BJ (cell line): ENCODE measurements around the gene IGFL2. TPM values are rescaled to one million over a fixed set of nuclear protein-coding genes. Genes with fewer than 3 reads are reported as not detected.
"Not testable (repeated sequence)": the region's sequence is repeated elsewhere in the genome, so short reads cannot be mapped to it uniquely, and the experiment has no call there.

Experiments used
- CTCF ChIA-PET: fragments of 350-600 bp; formaldehyde crosslinking; extraction: SDS; loops from one replicate; lab custom pipeline; 2021; ENCODE audit warnings: antibody characterized with exemption, inconsistent platforms; lab: Yijun Ruan, JAX
- POLR2A ChIA-PET: fragments of 300-600 bp; sonication (Branson Sonifier 250); formaldehyde crosslinking; extraction: SDS; loops from one replicate; lab custom pipeline; 2021; ENCODE audit warnings: antibody characterized with exemption; lab: Charles Lee
- DNase-seq: peaks from one replicate; pipeline ENCODE4 v3.0.0-alpha.2; 2011; ENCODE audit warnings: low read depth
- H3K27me3 ChIP-seq: 2 replicates; pipeline ENCODE4 v1.6.0; 2011; ENCODE audit warnings: low read length; ENCODE audit not compliant: control insufficient read depth, insufficient read depth
- H3K36me3 ChIP-seq: 2 replicates; pipeline ENCODE4 v1.5.1; 2011; ENCODE audit warnings: low read length; ENCODE audit not compliant: control insufficient read depth, insufficient read depth
- H3K4me3 ChIP-seq: 2 replicates; pipeline ENCODE4 v1.5.1; 2011; ENCODE audit warnings: low read depth, mild to moderate bottlenecking, control low read depth, low read length
- CTCF ChIP-seq: IDR thresholded peaks from 2 replicates; pipeline ENCODE4 v1.5.1; 2011; ENCODE audit warnings: low read depth, mild to moderate bottlenecking, control low read depth, inconsistent platforms, low read length, moderate library complexity; ENCODE audit not compliant: insufficient read depth
- polyA plus RNA-seq: library from polyadenylated mRNA; depleted of rRNA; stranded (reverse); fragments of >200 nt; gene quantifications from 2 replicates; pipeline ENCODE4 v1.2.3, GENCODE V29; 2011

The IGFL2 gene
- polyA plus RNA-seq, 1 experiment, result not detected

GRCh38 chr19:46193678-46194077 lies 45.6 kb downstream of the IGFL2 start:
- ChIA-PET POLR2A (no interaction called here), CTCF (interaction anchor here (1.1 to 4.3 kb wide), 5 partner anchors 71 to 165 kb away, joined by 4 to 22 read pairs (median 6); no protein-coding TSS in a partner anchor)
- H3K36me3 ChIP-seq, result no peaks in the 10 kb centered on the region
- H3K27me3 ChIP-seq, result peaks cover 33% of the 10 kb centered on the region
- no peak overlapping the region for H3K4me3 ChIP-seq
- no peak for DNase-seq
- no peak for TF ChIP-seq CTCF

GRCh38 chr19:46195104-46195503 lies 47.1 kb downstream of the IGFL2 start:
- DNase-seq, result no peak
- ChIA-PET POLR2A (no interaction called here), CTCF (interaction anchor here (1.7 to 4.3 kb wide), 2 partner anchors 117 to 167 kb away, joined by 7 to 22 read pairs; no protein-coding TSS in a partner anchor)
- Histone ChIP-seq H3K36me3 (no peaks in the 10 kb centered on the region), H3K27me3 (peaks cover 38% of the 10 kb centered on the region), H3K4me3 (no peak overlapping the region)
- no peak for TF ChIP-seq CTCF

- CTCF ChIA-PET, DNase-seq, H3K4me3 ChIP-seq, H3K36me3 ChIP-seq, POLR2A ChIA-PET: not testable (repeated sequence)
- peaks cover 33% of the 10 kb centered on the region for H3K27me3 ChIP-seq
Observed at GRCh38 chr19:46195919-46196318, 47.9 kb downstream of the IGFL2 start.

GRCh38 chr19:46196410-46197124 lies 48.5 kb downstream of the IGFL2 start:
- Histone ChIP-seq H3K36me3 (no peaks in the 10 kb centered on the region), H3K4me3 (no peak overlapping the region), H3K27me3 (peaks cover 33% of the 10 kb centered on the region)
- no peak for DNase-seq
- TF ChIP-seq CTCF, result no peak
- POLR2A ChIA-PET, result no interaction called here
- CTCF ChIA-PET, result interaction anchor here (1.2 kb wide), 1 partner anchor 7 kb away, joined by 3 read pairs; no protein-coding TSS in a partner anchor

GRCh38 chr19:46197314-46198070 lies 49.5 kb downstream of the IGFL2 start:
- POLR2A ChIA-PET, result no interaction called here
- no peak for DNase-seq
- TF ChIP-seq CTCF, result no peak
- Histone ChIP-seq H3K36me3 (no peaks in the 10 kb centered on the region), H3K4me3 (no peak overlapping the region), H3K27me3 (peaks cover 33% of the 10 kb centered on the region)
- CTCF ChIA-PET, result interaction anchor here (1.2 kb wide), 1 partner anchor 8 kb away, joined by 3 read pairs; no protein-coding TSS in a partner anchor
